IMR-90 (cell line): ENCODE data around the gene AMPD3. TPM values are rescaled to one million over a fixed set of nuclear protein-coding genes. Genes with fewer than 3 reads are reported as not detected.

Experiments
- ATAC-seq: fragments of 200-7000 bp; cut with Tn5 transposase; 2 replicates; pipeline ENCODE4 v1.9.1; 2020; ENCODE audit warnings: low read depth, mild to moderate bottlenecking, moderate library complexity
- BruUV-seq: library from RNA; stranded (reverse); fragments of 400-500 nt; replicated peaks from 2 replicates; lab custom pipeline; 2021; lab: Mats Ljungman, UMichigan
- CTCF ChIA-PET: fragments of 300-600 bp; formaldehyde crosslinking; extraction: SDS; loops from one replicate; lab custom pipeline; 2021; ENCODE audit warnings: antibody characterized with exemption; lab: Yijun Ruan, JAX
- POLR2A ChIA-PET: fragments of 300-600 bp; sonication (Branson Sonifier 250); formaldehyde crosslinking; loops from one replicate; lab custom pipeline; 2022; ENCODE audit warnings: antibody characterized with exemption; ENCODE audit not compliant: unreplicated experiment; lab: Charles Lee
- DNase-seq: peaks from one replicate; pipeline ENCODE4 v3.0.0; 2013
- H2AFZ ChIP-seq: replicated peaks from 2 replicates; pipeline ENCODE3; 2013; ENCODE audit warnings: low read length, mild to moderate bottlenecking; ENCODE audit not compliant: poor library complexity
- H2AK5ac ChIP-seq: 2 replicates; pipeline ENCODE4 v1.6.1; 2013; ENCODE audit warnings: low read depth, low read length, inconsistent platforms
- H2AK9ac ChIP-seq: replicated peaks from 2 replicates; pipeline ENCODE3; 2013; ENCODE audit warnings: mild to moderate bottlenecking, low read depth, low read length, moderate library complexity; ENCODE audit not compliant: poor library complexity
- H2BK120ac ChIP-seq: 2 replicates; pipeline ENCODE4 v1.6.1; 2013; ENCODE audit warnings: low read depth, low read length, inconsistent platforms
- H2BK15ac ChIP-seq: 3 replicates; pipeline ENCODE4 v1.6.1; 2013; ENCODE audit warnings: low read depth, low read length, inconsistent platforms
- H2BK20ac ChIP-seq: 2 replicates; pipeline ENCODE4 v1.6.1; 2013; ENCODE audit warnings: low read depth, mild to moderate bottlenecking, inconsistent platforms, low read length, moderate library complexity
- H2BK5ac ChIP-seq: 2 replicates; pipeline ENCODE4 v1.6.1; 2013; ENCODE audit warnings: mild to moderate bottlenecking, low read depth, low read length, inconsistent platforms; ENCODE audit not compliant: poor library complexity, severe bottlenecking
- H3K14ac ChIP-seq: replicated peaks from 2 replicates; pipeline ENCODE4 v1.6.1; 2013; ENCODE audit warnings: low read depth, low read length, inconsistent platforms
- H3K18ac ChIP-seq: 2 replicates; pipeline ENCODE4 v1.6.1; 2013; ENCODE audit warnings: low read depth, low read length, control low read depth
- H3K23ac ChIP-seq: 2 replicates; pipeline ENCODE4 v1.6.1; 2013; ENCODE audit warnings: low read depth, low read length, inconsistent platforms
- H3K27ac ChIP-seq: 2 replicates; pipeline ENCODE4 v1.5.1; 2013; ENCODE audit warnings: mild to moderate bottlenecking, control low read depth, low read length; ENCODE audit not compliant: insufficient read depth
- H3K27me3 ChIP-seq: 2 replicates; pipeline ENCODE4 v1.6.1; 2013; ENCODE audit warnings: low read length; ENCODE audit not compliant: control insufficient read depth, insufficient read depth
- H3K36me3 ChIP-seq: 2 replicates; pipeline ENCODE4 v1.6.1; 2013; ENCODE audit warnings: low read length, mixed read lengths; ENCODE audit not compliant: control insufficient read depth, insufficient read depth
- H3K4ac ChIP-seq: 2 replicates; pipeline ENCODE4 v1.6.1; 2013; ENCODE audit warnings: low read depth, low read length, inconsistent platforms
- H3K4me1 ChIP-seq: 2 replicates; pipeline ENCODE4 v1.6.1; 2013; ENCODE audit warnings: low read length, mixed read lengths; ENCODE audit not compliant: control insufficient read depth, insufficient read depth
- H3K4me2 ChIP-seq: 2 replicates; pipeline ENCODE4 v1.6.1; 2013; ENCODE audit warnings: low read depth, mild to moderate bottlenecking, control low read depth, low read length, moderate library complexity
- H3K4me3 ChIP-seq: 2 replicates; pipeline ENCODE4 v1.5.1; 2013; ENCODE audit warnings: low read depth, mild to moderate bottlenecking, control low read depth, low read length, moderate library complexity; ENCODE audit not compliant: insufficient read depth
- H3K56ac ChIP-seq: 2 replicates; pipeline ENCODE4 v1.6.1; 2013; ENCODE audit warnings: low read length, inconsistent platforms; ENCODE audit not compliant: insufficient read depth; ENCODE audit errors: extremely low read depth
- H3K79me1 ChIP-seq, 2 experiments: 2 replicates each; pipeline ENCODE4 v1.6.1; 2013; ENCODE audit warnings: low read length in 2 of 2, inconsistent platforms in 1 of 2, low read depth in 1 of 2
- H3K9ac ChIP-seq: 2 replicates; pipeline ENCODE4 v1.6.1; 2013; ENCODE audit warnings: low read depth, low read length, control low read depth
- H3K9me1 ChIP-seq: 2 replicates; pipeline ENCODE4 v1.6.1; 2013; ENCODE audit warnings: low read length, inconsistent platforms; ENCODE audit not compliant: insufficient read depth
- H3K9me3 ChIP-seq: 2 replicates; pipeline ENCODE4 v1.6.1; 2013; ENCODE audit warnings: low read length; ENCODE audit not compliant: control insufficient read depth, insufficient read depth
- H4K20me1 ChIP-seq: 2 replicates; pipeline ENCODE4 v1.6.1; 2013; ENCODE audit warnings: low read length, inconsistent platforms; ENCODE audit not compliant: insufficient read depth
- H4K5ac ChIP-seq: 2 replicates; pipeline ENCODE4 v1.6.1; 2013; ENCODE audit warnings: mild to moderate bottlenecking, low read depth, low read length, control low read depth
- H4K8ac ChIP-seq, 2 experiments: 2 replicates each; pipeline ENCODE4 v1.6.1; 2013; ENCODE audit warnings: low read depth in 2 of 2, low read length in 2 of 2, control low read depth in 1 of 2, inconsistent platforms in 1 of 2
- H4K91ac ChIP-seq: 2 replicates; pipeline ENCODE4 v1.6.1; 2013; ENCODE audit warnings: low read depth, low read length, inconsistent platforms; ENCODE audit not compliant: insufficient read depth
- BHLHE40 ChIP-seq: fragments of 150-350 bp; IDR thresholded peaks from 2 replicates; pipeline ENCODE4 v1.6.1; 2016; ENCODE audit warnings: mild to moderate bottlenecking, low read depth, low read length
- CEBPB ChIP-seq: IDR thresholded peaks from 2 replicates; pipeline ENCODE4 v1.6.1; 2012; ENCODE audit warnings: low read depth, low read length, improper control_type of control experiment
- CHD1 ChIP-seq: IDR thresholded peaks from 2 replicates; pipeline ENCODE4 v1.6.1; 2012; ENCODE audit warnings: low read depth, low read length, improper control_type of control experiment
- ELK1 ChIP-seq: fragments of 150-350 bp; IDR thresholded peaks from 2 replicates; pipeline ENCODE4 v1.6.1; 2016; ENCODE audit warnings: low read depth, mild to moderate bottlenecking, low read length, moderate library complexity, borderline replicate concordance
- FOS ChIP-seq: fragments of 150-350 bp; IDR thresholded peaks from 2 replicates; pipeline ENCODE4 v1.6.1; 2016; ENCODE audit warnings: low read depth, low read length
- MAFK ChIP-seq: IDR thresholded peaks from 2 replicates; pipeline ENCODE4 v1.6.1; 2012; ENCODE audit warnings: low read depth, low read length, improper control_type of control experiment
- MAZ ChIP-seq: IDR thresholded peaks from 2 replicates; pipeline ENCODE4 v1.6.1; 2012; ENCODE audit warnings: low read depth, mild to moderate bottlenecking, low read length, improper control_type of control experiment, moderate library complexity, borderline replicate concordance
- MXI1 ChIP-seq: IDR thresholded peaks from 2 replicates; pipeline ENCODE4 v1.6.1; 2012; ENCODE audit warnings: low read depth, mild to moderate bottlenecking, low read length, moderate library complexity, borderline replicate concordance
- NFE2L2 ChIP-seq: fragments of 150-350 bp; IDR thresholded peaks from 2 replicates; pipeline ENCODE4 v1.6.1; 2016; ENCODE audit warnings: low read depth, mild to moderate bottlenecking, low read length
- POLR2A ChIP-seq: IDR thresholded peaks from 2 replicates; pipeline ENCODE4 v1.6.1; 2012; ENCODE audit warnings: mild to moderate bottlenecking, low read depth, low read length
- RAD21 ChIP-seq: IDR thresholded peaks from 2 replicates; pipeline ENCODE4 v1.6.1; 2012; ENCODE audit warnings: low read length, improper control_type of control experiment
- RCOR1 ChIP-seq: IDR thresholded peaks from 2 replicates; pipeline ENCODE4 v1.6.1; 2012; ENCODE audit warnings: mild to moderate bottlenecking, low read length, improper control_type of control experiment; ENCODE audit not compliant: insufficient replicate concordance
- RFX5 ChIP-seq: IDR thresholded peaks from 2 replicates; pipeline ENCODE4 v1.8.0; 2012; ENCODE audit warnings: low read depth, mild to moderate bottlenecking, low read length, moderate library complexity
- SMC3 ChIP-seq: fragments of 150-350 bp; IDR thresholded peaks from 2 replicates; pipeline ENCODE4 v1.6.1; 2016; ENCODE audit warnings: low read depth, mild to moderate bottlenecking, antibody characterized with exemption, low read length, moderate library complexity
- USF2 ChIP-seq: fragments of 150-350 bp; IDR thresholded peaks from 2 replicates; pipeline ENCODE4 v1.6.1; 2017; ENCODE audit warnings: mild to moderate bottlenecking, antibody characterized with exemption, low read length, low read depth
- WGBS, 2 experiments: methylation state at CpG; one replicate each; pipeline versions ENCODE4 v1.1.5 to v1.1.7; 2013; ENCODE audit warnings: missing lambda C conversion rate in 2 of 2; ENCODE audit not compliant: insufficient read length in 1 of 2; ENCODE audit errors: extremely low coverage in 2 of 2; 5-methylcytosine and 5-hydroxymethylcytosine counted together
- dilution Hi-C: fragments of 300-500 bp; cut with HindIII; formaldehyde crosslinking; loops from one replicate; pipeline ENCODE4 v1.14.3; 2018; ENCODE audit warnings: low sequenced_read_pairs; ENCODE audit not compliant: unreplicated experiment
- in situ Hi-C: fragments of 300-500 bp; cut with MboI; formaldehyde crosslinking; loops from 3 replicates; pipeline ENCODE4 v1.14.3; 2019; ENCODE audit warnings: low sequenced_read_pairs, inconsistent platforms, mixed read lengths
- intact Hi-C: fragments of 100-400 bp; cut with micrococcal nuclease; formaldehyde crosslinking; loops from 2 replicates; pipeline ENCODE4 v1.10.0; 2022
- polyA plus RNA-seq, 3 experiments: library from polyadenylated mRNA; depleted of rRNA; stranded (reverse); fragments of >200 nt; gene quantifications; 2 replicates each; pipeline ENCODE4 v1.2.3, GENCODE V29; 2012; ENCODE audit warnings: low replicate concordance in 1 of 3
- total RNA-seq: library from RNA; depleted of rRNA; stranded (reverse); fragments of >200 nt; gene quantifications from 2 replicates; pipeline ENCODE4 v1.2.3, GENCODE V29; 2012
- TF ChIP-seq, protein P1 (sequence below): conservative IDR thresholded peaks from 2 replicates; pipeline ENCODE4 v1.5.1; 2012; ENCODE audit warnings: mild to moderate bottlenecking, low read depth, low read length, improper control_type of control experiment

The AMPD3 gene
- total and polyA plus RNA-seq, 2 of the 4 experiments (the other 2 are of a cell fraction) = 8.6 to 12.1 TPM

- H3K4me3 ChIP-seq = no peak overlapping the region
- H2AK9ac ChIP-seq = no peak overlapping the region
- no peak overlapping the region for H2BK15ac ChIP-seq
- no peak for ATAC-seq
- H3K9ac ChIP-seq = no peak overlapping the region
- no peak overlapping the region for H2BK5ac ChIP-seq
- no peak overlapping the region for H3K14ac ChIP-seq
- peaks cover 40% of the 10 kb centered on the region for H3K36me3 ChIP-seq
- no peak overlapping the region for H2BK120ac ChIP-seq
- no peak overlapping the region for H3K18ac ChIP-seq
- no TSS peak for BruUV-seq
- dilution Hi-C loops = no loop called here
- no peak for DNase-seq
- H3K79me1 ChIP-seq = peaks cover 9 to 65% of the 10 kb centered on the region in 2 experiments
- ChIA-PET CTCF (no interaction called here), POLR2A (no interaction called here)
- TF ChIP-seq MAZ = no peak
- no peak for TF ChIP-seq CHD1
- TF ChIP-seq CEBPB = no peak
- TF ChIP-seq MXI1 = no peak
- TF ChIP-seq, protein P1, sequence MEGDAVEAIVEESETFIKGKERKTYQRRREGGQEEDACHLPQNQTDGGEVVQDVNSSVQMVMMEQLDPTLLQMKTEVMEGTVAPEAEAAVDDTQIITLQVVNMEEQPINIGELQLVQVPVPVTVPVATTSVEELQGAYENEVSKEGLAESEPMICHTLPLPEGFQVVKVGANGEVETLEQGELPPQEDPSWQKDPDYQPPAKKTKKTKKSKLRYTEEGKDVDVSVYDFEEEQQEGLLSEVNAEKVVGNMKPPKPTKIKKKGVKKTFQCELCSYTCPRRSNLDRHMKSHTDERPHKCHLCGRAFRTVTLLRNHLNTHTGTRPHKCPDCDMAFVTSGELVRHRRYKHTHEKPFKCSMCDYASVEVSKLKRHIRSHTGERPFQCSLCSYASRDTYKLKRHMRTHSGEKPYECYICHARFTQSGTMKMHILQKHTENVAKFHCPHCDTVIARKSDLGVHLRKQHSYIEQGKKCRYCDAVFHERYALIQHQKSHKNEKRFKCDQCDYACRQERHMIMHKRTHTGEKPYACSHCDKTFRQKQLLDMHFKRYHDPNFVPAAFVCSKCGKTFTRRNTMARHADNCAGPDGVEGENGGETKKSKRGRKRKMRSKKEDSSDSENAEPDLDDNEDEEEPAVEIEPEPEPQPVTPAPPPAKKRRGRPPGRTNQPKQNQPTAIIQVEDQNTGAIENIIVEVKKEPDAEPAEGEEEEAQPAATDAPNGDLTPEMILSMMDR = no peak
- no peak for TF ChIP-seq MAFK
- TF ChIP-seq USF2 = no peak
- TF ChIP-seq POLR2A = no peak
- TF ChIP-seq BHLHE40 = no peak
- no peak for TF ChIP-seq NFE2L2
- TF ChIP-seq RCOR1 = no peak
- TF ChIP-seq SMC3 = no peak
- TF ChIP-seq RAD21 = no peak
- TF ChIP-seq RFX5 = no peak
- no peak for TF ChIP-seq ELK1
- TF ChIP-seq FOS = no peak
- H3K27me3 ChIP-seq = no peaks in the 10 kb centered on the region
- peaks cover 8% of the 10 kb centered on the region for H3K4me1 ChIP-seq
- no peak overlapping the region for H4K5ac ChIP-seq
- WGBS, 2 experiments = no CpG with 5 or more reads among the region's 8 CpGs
- no peak overlapping the region for H3K4me2 ChIP-seq
- in situ Hi-C loops = no loop called here
- H2BK20ac ChIP-seq = no peak overlapping the region
- peaks cover 23% of the 10 kb centered on the region for H4K20me1 ChIP-seq
- H3K56ac ChIP-seq = no peak overlapping the region
- H2AK5ac ChIP-seq = no peak overlapping the region
- no peak overlapping the region for H2AFZ ChIP-seq
- H3K9me1 ChIP-seq = peaks cover 21% of the 10 kb centered on the region
- H3K9me3 ChIP-seq = no peaks in the 10 kb centered on the region
- H3K27ac ChIP-seq = no peak overlapping the region
- no peak overlapping the region for H4K8ac ChIP-seq
- no peak overlapping the region for H3K23ac ChIP-seq
- intact Hi-C loops = no loop called here
- no peak overlapping the region for H3K4ac ChIP-seq
- no peak overlapping the region for H4K91ac ChIP-seq
These were observed 22.6 kb downstream of the AMPD3 start for GRCh38 chr11:10477690-10478046.
